ENCODE data around the gene PGAP3.

GRCh38 chr17:39634384-39634871 is 53.4 kb downstream of the PGAP3 start:
- TF ChIP-seq, protein P1, sequence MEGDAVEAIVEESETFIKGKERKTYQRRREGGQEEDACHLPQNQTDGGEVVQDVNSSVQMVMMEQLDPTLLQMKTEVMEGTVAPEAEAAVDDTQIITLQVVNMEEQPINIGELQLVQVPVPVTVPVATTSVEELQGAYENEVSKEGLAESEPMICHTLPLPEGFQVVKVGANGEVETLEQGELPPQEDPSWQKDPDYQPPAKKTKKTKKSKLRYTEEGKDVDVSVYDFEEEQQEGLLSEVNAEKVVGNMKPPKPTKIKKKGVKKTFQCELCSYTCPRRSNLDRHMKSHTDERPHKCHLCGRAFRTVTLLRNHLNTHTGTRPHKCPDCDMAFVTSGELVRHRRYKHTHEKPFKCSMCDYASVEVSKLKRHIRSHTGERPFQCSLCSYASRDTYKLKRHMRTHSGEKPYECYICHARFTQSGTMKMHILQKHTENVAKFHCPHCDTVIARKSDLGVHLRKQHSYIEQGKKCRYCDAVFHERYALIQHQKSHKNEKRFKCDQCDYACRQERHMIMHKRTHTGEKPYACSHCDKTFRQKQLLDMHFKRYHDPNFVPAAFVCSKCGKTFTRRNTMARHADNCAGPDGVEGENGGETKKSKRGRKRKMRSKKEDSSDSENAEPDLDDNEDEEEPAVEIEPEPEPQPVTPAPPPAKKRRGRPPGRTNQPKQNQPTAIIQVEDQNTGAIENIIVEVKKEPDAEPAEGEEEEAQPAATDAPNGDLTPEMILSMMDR (IDR thresholded peaks at IDR 0.05): peak; percentile 39 to 77 (median 68)
- TF ChIP-seq POLR2A (IDR thresholded peaks at IDR 0.05) (no peak), POLR2AphosphoS5 (IDR thresholded peaks at IDR 0.05) (no peak)
